ENCODE data around the gene IHH. TPM values are rescaled to one million over a fixed set of nuclear protein-coding genes. Genes with fewer than 3 reads are reported as not detected.
A peak's percentile ranks its signal among the peaks of the same experiment; 100 is the strongest.

The IHH gene
- total RNA-seq, 3 donors from 2014 or later (not counting 1 experiment from before 2014, with no cell fraction given): not detected

GRCh38 chr2:219042750-219043149 is 18.0 kb downstream of the IHH start:
- Mint-ChIP-seq H3K4me1 (peaks cover 8 to 12% of the 10 kb centered on the region in 2 donors), H3K36me3 (no peaks in the 10 kb centered on the region), H3K9me3 (no peaks in the 10 kb centered on the region), H3K27ac (no peak overlapping the region), H3K27me3 (ENCODE audit: low read depth in 2 of 2) (peaks cover 46 to 75% of the 10 kb centered on the region in 2 donors), H3K4me3 (no peak overlapping the region)
- Histone ChIP-seq H3K27ac (ENCODE audit: low read length) (no peak overlapping the region), H3K27me3 (ENCODE audit: control insufficient read depth, insufficient read depth, low read length) (peaks cover 19% of the 10 kb centered on the region), H3K4me1 (ENCODE audit: control insufficient read depth, insufficient read depth, low read length) (peaks cover 5% of the 10 kb centered on the region), H3K9me3 (ENCODE audit: control insufficient read depth, insufficient read depth, low read length) (no peaks in the 10 kb centered on the region), H3K36me3 (ENCODE audit: control insufficient read depth, insufficient read depth, low read length) (no peaks in the 10 kb centered on the region), H3K4me3 (ENCODE audit: low read length) (no peak overlapping the region)
- TF ChIP-seq CTCF (IDR thresholded peaks at IDR 0.05): no peak
- ATAC-seq (no peak), DNase-seq (no peak)
- intact Hi-C loops (cut with micrococcal nuclease): no loop called here
- WGBS (ENCODE audit: insufficient coverage): 74% methylated on average over 2 of the region's 2 CpGs

GRCh38 chr2:219042157-219042556 is 18.6 kb downstream of the IHH start:
- Mint-ChIP-seq H3K36me3 (no peaks in the 10 kb centered on the region), H3K4me1 (peaks cover 8 to 12% of the 10 kb centered on the region in 2 donors), H3K9me3 (no peaks in the 10 kb centered on the region), H3K27me3 (ENCODE audit: low read depth in 2 of 2) (peaks cover 47 to 75% of the 10 kb centered on the region in 2 donors), H3K27ac (no peak overlapping the region), H3K4me3 (no peak overlapping the region)
- intact Hi-C loops (cut with micrococcal nuclease): no loop called here
- ATAC-seq (no peak), DNase-seq (no peak)
- no peak for TF ChIP-seq CTCF (IDR thresholded peaks at IDR 0.05)
- WGBS (ENCODE audit: insufficient coverage): 78% methylated on average over 4 of the region's 4 CpGs
- Histone ChIP-seq H3K27me3 (ENCODE audit: control insufficient read depth, insufficient read depth, low read length) (peaks cover 19% of the 10 kb centered on the region), H3K9me3 (ENCODE audit: control insufficient read depth, insufficient read depth, low read length) (no peaks in the 10 kb centered on the region), H3K27ac (ENCODE audit: low read length) (no peak overlapping the region), H3K4me3 (ENCODE audit: low read length) (no peak overlapping the region), H3K36me3 (ENCODE audit: control insufficient read depth, insufficient read depth, low read length) (no peaks in the 10 kb centered on the region), H3K4me1 (ENCODE audit: control insufficient read depth, insufficient read depth, low read length) (peaks cover 5% of the 10 kb centered on the region)

GRCh38 chr2:219041252-219041651 is 19.5 kb downstream of the IHH start, which contains the start of gene CFAP65:
CFAP65 (minus strand) TSS chr2:219041516; CDS start chr2:219039048, 2,468 bp downstream.
- no peaks in the 10 kb centered on the region for H3K9me3 ChIP-seq (ENCODE audit: control insufficient read depth, insufficient read depth, low read length)

More at GRCh38 chr2:219041252-219041651, 19.5 kb downstream of the IHH start, which contains the start of gene CFAP65:
- no peak within 1 kb of the TSS for H3K4me3 Mint-ChIP-seq
- no peak for ATAC-seq
- no peak for TF ChIP-seq CTCF (IDR thresholded peaks at IDR 0.05)
- intact Hi-C loops (cut with micrococcal nuclease): no loop called here
- peaks cover 47 to 75% of the 10 kb centered on the region in 2 donors for H3K27me3 Mint-ChIP-seq (ENCODE audit: low read depth in 2 of 2)
- H3K4me1 Mint-ChIP-seq: peaks cover 8 to 12% of the 10 kb centered on the region in 2 donors
- no peaks in the 10 kb centered on the region for H3K36me3 Mint-ChIP-seq
- peaks cover 5% of the 10 kb centered on the region for H3K4me1 ChIP-seq (ENCODE audit: control insufficient read depth, insufficient read depth, low read length)
- H3K27ac ChIP-seq (ENCODE audit: low read length): no peak within 1 kb of the TSS
- no peaks in the 10 kb centered on the region for H3K36me3 ChIP-seq (ENCODE audit: control insufficient read depth, insufficient read depth, low read length)
- DNase-seq: peak in 1 of 2 donors; percentile 54
- peaks cover 18% of the 10 kb centered on the region for H3K27me3 ChIP-seq (ENCODE audit: control insufficient read depth, insufficient read depth, low read length)
- H3K27ac Mint-ChIP-seq: no peak within 1 kb of the TSS
- WGBS (ENCODE audit: insufficient coverage): 2% methylated on average over 21 of the region's 21 CpGs
- H3K9me3 Mint-ChIP-seq: no peaks in the 10 kb centered on the region
- H3K4me3 ChIP-seq (ENCODE audit: low read length): no peak within 1 kb of the TSS
